ENCODE measurements around the gene UBXN10.

Gene UBXN10

GRCh38 chr1:20139776-20140612, 45.9 kb upstream of the UBXN10 start:
- no peak for DNase-seq (ENCODE audit: low spot score)
- no peak for TF ChIP-seq CTCF (IDR thresholded peaks at IDR 0.05; ENCODE audit: extremely low read depth, missing control alignments)

GRCh38 chr1:20141001-20141400, 44.9 kb upstream of the UBXN10 start:
- DNase-seq (ENCODE audit: low spot score), result no peak

GRCh38 chr1:20141466-20141865, 44.4 kb upstream of the UBXN10 start:
- DNase-seq (ENCODE audit: low spot score), result no peak
- TF ChIP-seq CTCF (IDR thresholded peaks at IDR 0.05; ENCODE audit: extremely low read depth, missing control alignments), result no peak

More at GRCh38 chr1:20141001-20141400, 44.9 kb upstream of the UBXN10 start:
- no peak for TF ChIP-seq CTCF (IDR thresholded peaks at IDR 0.05; ENCODE audit: extremely low read depth, missing control alignments)

- no peak for TF ChIP-seq CTCF (IDR thresholded peaks at IDR 0.05; ENCODE audit: extremely low read depth, missing control alignments)
- no peak for DNase-seq (ENCODE audit: low spot score)
These were observed 43.7 kb upstream of the UBXN10 start for GRCh38 chr1:20142001-20142710.

- no peak for TF ChIP-seq CTCF (IDR thresholded peaks at IDR 0.05; ENCODE audit: extremely low read depth, missing control alignments)
These were observed 42.6 kb upstream of the UBXN10 start for GRCh38 chr1:20143318-20143717.

GRCh38 chr1:20143734-20144565, 41.9 kb upstream of the UBXN10 start:
- TF ChIP-seq CTCF (IDR thresholded peaks at IDR 0.05; ENCODE audit: extremely low read depth, missing control alignments), result no peak
- no peak for DNase-seq (ENCODE audit: low spot score)

More at GRCh38 chr1:20143318-20143717, 42.6 kb upstream of the UBXN10 start:
- no peak for DNase-seq (ENCODE audit: low spot score)

Measured in GM20000 (cell line).